Stimulated activated CD4-positive, alpha-beta T cell treated with anti-CD3 and anti-CD28 coated beads, Interleukin-1b, Interleukin-23, amount 100 ng/mL, for 24 hours (primary cell): ENCODE data around the gene TOR1B.
"Not testable (repeated sequence)": the region's sequence is repeated elsewhere in the genome, so short reads cannot be mapped to it uniquely, and the experiment has no call there.

Experiments
- DNase-seq, 4 experiments: peaks; one replicate each; pipeline ENCODE4 v3.0.0-alpha.2; 2020; ENCODE audit warnings: low read depth in 4 of 4, low spot score in 1 of 4

TOR1B gene

DNA sequence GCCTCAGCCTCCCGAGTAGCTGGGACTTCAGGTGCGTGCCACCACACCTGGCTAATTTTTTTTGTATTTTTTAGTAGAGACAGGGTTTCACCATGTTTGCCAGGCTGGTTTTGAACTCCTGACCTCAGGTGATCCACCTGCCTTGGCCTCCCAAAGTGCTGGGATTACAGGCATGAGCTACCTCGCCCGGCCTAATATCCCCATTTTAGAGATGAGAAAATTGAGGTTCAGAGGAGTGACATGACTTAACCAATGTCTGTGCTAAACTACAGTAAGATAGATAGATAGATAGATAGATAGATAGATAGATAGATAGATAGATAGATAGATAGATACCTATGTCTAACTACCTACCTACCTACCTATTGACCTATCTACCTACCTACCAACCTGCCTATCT, 26.9 kb upstream of the TOR1B start:
- not testable (repeated sequence) for DNase-seq

DNA sequence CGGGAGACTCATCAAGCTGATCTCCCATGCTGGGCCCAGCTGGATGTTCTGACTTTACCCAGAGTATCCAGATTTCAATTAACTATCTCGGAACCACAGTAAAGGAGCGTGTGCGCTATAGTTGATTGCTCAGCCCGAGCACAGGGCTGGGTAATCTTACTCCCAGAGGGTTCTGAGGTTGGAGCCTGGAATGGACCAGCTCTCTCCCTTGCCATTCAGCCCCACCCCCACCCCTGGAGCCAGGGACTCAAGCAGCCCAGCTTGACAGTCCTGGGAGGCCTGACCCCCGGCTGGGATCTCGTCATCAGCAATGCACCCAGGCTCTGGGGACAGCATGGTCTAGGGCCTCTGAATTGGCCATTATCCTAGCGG, 26.4 kb upstream of the TOR1B start:
- no peak for DNase-seq

DNA sequence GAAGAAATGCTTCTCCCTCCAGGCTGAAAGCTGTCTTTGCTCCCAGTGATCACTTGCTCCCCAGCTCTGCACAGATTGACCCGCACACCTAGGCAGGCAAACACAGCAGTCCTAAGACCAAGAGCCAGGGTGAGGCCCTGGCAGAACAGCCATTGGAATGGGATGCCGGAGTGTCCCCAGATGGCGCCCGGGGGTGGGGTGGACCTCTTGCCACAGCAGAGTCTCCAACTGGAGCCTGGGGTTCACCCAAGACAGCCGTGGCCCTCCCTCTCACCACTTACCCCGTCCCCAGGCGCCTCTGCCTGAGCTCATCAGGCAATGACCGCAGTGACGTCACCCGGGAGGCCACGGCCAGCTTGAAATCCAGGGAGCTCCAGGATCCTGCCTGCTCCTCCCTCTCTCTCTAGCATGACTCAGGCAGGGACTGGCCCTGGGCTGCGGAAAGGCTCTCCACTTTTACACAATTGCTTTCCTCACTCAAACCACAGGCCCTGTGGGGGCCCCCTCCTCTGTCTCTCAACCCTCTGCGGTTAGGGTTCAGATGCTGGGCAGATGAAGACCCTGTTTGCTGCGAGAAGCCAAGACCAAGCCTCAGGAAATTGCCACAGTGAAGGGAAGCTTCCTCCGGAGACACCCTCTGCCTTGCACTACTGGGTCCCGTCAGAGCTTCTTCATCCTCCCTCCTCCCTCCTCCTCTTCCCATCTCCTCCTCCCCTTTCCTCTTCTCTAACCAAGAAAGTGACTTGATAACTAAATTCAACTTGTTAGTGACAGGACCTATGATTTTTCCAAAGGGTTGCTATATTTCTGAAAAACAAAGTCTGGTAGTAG, 25.8 kb upstream of the TOR1B start:
- peak in 2 of 4 experiments; percentile 18 to 54 for DNase-seq

DNA sequence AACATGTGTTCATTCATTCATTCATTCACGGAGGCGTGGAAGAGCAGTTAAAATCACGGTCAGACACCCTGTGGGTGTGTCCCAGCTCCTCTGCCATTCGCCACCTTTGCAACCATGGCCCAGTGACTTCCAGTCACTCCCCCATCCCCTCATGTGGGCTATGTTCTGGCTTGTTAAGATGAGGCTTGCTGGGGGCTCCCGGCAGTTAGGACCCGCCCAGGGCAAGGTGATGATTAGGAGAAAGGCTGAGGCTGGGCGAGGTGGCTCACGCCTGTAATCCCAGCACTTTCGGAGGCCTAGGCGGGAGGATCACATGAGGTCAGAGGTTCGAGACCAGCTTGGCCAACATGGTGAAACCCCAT, 25.2 kb upstream of the TOR1B start:
- no peak for DNase-seq

DNA sequence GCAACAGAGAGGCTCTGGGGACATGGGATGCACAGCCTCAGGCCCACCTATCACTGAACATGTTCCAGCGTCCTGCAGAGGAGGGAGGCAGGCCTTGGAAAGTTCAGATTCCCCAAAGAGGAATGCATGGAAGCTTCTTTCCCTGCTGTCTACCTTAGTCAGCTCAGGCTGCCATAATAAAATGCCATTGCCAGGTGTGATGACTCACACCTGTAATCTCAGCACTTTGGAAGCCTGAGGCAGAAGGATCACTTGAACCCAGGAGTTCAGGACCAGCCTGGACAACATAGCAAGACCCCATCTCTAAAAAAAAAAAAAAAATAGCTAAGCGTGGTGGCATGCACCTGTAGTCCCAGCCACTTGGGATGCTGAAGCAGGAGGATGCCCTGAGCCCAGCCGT, 24.5 kb upstream of the TOR1B start:
- DNase-seq: no peak

DNA sequence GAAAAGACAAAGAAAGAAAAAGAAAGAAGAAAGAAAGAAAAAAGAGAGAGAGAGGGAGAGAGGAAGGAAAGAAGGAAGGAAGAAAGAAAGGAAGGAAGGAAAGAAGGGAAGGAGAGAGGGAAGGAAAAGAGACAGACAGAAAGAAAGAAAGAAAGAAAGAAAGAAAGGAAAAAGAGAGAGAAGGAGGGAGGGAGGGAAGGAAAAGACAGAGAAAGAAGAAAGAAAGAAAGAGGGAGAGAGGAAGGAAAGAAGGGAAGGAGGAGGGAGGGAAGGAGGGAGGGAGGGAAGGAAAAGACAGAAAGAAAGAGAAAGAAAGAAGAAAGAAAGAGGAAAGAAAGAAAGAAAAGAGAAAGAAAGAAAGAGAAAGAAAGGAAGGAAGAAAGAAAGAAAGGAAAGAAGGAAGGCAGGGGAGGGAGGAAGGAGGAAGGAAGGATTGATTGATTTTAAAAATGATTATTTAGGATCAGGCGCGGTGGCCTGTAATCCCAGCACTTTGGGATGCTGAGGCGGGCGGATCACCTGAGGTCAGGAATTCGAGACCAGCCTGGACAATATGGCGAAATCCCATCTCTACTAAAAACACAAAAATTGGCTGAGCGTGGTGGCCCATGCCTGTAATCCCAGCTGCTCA, 23.3 kb upstream of the TOR1B start:
- DNase-seq: no peak

DNA sequence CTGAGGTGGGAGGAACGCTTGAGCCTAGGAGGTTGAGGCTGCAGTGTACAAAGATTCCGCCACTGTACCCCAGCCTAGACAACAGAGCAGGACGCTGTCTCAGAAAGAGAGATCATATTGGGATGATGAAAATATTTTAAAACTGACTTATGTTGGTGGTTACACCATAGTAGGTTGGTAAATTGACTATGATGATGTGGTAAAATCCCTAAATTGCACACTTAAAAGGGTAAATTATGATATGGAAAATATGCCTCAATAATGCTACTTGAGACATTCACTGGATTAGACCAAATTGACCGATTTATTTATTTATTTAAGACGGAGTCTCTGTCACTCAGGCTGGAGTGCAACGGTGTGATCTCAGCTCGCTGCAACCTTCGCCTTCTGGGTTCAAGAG, 21.9 kb upstream of the TOR1B start:
- no peak for DNase-seq

DNA sequence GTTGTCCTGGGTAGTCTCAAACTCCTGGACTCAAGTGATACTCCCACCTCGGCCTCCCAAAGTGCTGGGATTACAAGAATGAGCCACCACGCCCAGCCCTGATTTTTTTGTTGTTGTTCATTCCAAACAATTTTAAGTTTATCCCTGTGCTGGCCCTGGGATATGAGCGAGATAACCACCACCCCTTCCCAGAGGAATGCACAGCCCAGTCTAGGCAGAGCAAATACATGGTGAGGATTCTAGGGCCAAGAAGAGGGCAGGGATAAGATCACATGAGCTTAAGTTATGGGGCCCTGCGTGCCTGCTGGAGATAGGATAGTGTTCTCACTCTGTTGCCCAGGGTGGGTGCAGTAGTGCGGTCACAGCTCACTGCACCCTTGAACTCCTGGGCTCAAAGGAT, 21.0 kb upstream of the TOR1B start:
- DNase-seq: no peak

DNA sequence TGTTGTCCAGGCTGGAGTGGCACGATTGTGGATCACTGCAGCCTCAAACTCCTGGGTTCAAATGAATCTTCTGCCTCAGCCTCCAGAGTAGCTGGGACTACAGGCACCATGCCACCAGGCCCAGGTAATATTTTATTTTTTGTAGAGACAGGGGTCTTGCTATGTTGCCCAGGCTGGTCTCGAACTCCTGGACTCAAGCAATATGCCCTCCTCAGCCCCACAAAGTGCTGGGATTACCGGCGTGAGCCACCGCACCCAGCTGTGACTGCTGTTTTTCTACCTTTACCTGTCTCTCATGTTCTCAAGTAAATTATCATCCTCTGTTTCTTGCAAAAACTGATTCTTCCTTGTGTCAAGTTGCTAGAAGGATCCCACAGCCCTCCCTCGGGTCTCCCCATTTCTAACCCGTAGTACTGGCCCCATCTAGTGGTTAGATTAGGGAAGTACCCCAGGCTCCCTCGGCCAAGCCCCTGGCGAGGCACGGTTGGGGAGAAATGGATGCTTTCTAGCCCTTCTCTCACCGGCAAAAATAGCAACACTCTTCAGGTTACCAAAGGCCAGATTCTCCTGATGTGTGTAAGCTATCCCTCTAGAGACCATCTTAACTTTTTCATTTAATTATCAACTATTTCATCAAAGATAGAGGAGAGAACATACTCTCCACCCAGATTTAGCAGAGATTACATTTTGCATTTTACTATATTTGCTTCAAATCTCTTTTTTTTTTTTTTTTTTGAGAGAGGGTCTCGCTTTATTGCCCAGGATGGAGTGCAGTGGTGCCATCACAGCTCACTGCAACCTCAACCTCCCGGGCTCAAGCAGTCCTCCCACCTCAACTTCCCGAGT, 19.2 kb upstream of the TOR1B start:
- peak; percentile 52 to 59 (median 58) for DNase-seq

DNA sequence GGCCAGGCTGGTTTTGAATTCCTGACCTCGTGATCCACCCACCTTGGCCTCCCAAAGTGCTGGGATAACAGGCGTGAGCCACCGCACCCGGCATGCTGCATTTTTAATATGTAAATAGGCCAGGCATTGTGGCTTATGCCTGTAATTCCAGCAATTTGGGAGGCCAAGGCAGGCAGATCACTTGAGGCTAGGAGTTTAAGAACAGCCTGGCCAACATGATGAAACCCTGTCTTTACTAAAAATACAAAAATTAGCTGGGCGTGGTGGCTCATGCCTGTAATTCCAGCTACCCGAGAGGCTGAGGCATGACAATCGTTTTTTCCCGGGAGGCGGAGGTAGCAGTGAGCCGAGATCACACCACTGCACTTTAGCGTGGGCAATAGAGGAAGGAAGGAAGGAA, 18.0 kb upstream of the TOR1B start:
- DNase-seq: not testable (repeated sequence)

DNA sequence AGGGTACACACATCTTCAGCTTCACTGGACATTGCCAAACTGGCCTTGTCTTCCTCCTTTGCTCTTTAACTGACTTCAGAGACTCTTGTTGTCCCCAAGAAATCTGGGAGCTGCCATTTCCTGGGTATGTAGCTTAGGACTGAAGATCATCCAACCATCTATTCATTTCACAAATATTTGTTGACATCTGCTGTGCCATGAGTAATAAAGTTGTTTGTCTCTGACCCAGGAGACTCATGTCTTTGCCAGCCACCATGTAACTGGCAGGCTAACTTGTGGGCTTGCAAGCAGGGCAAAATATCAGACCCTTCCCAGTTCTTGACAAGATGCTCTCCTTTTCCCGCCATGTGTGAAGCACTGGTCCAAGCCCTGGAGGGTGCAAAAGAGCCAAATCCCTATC, 17.1 kb upstream of the TOR1B start:
- no peak for DNase-seq

DNA sequence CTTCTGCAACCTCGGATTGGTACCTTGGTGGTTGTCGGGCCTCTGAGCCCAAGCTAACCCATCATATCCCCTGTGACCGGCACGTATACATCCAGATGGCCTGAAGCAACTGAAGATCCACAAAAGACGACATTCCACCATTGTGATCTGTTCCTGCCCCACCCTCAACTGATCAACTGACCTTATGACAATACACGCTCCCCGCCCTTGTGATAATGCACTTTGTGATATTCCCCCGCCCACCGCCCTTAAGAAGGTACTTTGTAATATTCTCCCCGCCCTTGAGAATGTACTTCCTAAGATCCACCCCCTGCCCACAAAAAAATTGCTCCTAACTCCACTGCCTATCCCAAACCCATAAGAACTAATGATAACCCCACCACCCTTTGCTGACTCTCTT, 16.5 kb upstream of the TOR1B start:
- DNase-seq: no peak

DNA sequence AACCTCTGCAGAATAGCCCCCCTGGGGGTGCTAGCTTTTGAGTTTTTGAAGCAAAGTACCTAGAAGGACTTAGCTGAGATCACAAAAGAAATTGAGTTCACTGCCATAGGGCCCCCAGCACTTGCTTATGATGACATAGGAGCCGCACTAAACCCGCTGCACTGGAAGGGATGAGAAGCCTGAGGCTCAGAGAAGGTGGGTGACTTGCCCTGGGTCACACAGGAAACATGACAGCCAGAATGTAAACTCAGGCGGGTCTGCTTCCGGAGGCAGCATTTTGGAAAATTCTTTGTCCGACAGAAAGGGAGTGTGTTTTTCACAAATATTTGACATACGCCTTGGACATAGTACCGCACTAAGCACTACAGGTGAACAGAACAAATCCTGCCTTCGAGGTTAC, 8.4 kb upstream of the TOR1B start:
- no peak for DNase-seq

DNA sequence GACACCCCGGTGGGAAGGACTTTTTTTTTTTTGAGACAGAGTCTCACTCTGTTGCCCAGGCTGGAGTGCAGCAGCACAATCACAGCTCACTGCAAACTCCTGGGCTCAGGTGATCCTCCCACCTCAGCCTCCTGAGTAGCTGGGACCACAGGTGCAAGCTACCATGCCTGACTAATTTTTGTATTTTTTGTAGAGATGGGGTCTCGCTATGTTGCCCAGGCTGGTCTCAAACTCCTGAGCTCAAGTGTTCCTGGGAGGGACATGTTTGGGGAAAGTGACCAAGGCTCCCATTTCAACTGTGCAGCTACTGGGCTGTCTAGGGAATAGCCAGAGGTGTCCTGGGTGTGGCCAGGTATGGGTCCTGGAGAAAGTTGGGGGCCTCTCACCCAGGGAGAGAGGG, 7.0 kb upstream of the TOR1B start:
- not testable (repeated sequence) for DNase-seq

DNA sequence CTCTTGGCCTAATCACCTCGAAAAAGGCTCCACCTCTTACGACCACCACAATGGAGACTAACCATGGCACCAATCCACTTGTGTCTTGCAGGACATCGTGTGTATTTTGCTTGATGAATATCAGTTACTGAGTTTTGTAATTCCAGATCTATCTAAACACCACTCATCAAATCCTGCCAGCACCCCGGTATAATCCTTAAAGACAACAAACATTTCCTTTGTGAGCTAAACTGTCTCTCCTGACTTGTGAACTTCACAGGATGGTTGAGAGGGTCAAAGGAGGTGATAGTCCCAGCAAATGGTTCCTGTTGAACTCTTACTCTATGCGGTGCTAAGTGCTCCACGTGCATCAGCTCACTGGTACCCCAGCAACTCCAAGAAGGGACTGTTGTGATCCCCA, 4.0 kb upstream of the TOR1B start:
- no peak for DNase-seq

DNA sequence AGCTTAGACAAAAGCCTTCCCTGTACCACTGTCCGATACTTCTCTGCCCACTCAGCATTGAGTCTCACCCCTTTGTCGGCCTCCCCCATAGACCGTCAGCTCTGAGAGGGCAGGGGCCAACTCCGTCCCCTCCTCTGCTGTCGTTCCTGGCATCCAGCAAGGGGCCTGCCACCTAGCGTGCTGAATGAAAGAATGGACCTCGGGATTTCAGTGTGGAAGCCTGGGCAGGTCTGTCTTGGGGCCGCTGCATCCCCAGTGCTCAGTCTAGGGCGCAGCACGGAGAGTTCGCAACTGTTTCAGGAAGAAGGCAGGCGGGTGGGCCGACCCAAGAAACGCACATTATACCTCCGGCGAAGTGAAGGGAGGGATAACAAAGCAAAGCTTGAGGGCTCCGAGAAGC, 1.5 kb upstream of the TOR1B start:
- DNase-seq: no peak

DNA sequence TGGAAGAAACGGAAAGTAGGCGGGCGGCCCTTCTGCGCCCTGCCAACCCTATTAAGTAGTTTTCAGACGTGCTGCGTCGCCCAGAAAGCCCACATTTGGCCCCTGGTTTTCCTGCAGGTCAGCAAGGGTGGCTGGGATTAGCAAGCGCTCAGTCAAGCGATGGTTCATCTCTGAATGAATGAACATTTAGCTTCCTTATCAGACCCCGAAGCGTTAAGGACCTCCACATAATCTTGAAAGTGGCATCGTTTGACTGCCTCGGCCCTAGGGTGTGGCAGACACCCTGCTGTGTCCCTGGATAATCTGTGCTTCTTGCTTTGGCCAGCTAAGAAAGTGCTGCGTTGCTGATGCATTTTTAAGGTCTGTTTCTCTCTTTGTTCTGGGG, 684 bp downstream of the TOR1B start:
- DNase-seq: no peak

DNA sequence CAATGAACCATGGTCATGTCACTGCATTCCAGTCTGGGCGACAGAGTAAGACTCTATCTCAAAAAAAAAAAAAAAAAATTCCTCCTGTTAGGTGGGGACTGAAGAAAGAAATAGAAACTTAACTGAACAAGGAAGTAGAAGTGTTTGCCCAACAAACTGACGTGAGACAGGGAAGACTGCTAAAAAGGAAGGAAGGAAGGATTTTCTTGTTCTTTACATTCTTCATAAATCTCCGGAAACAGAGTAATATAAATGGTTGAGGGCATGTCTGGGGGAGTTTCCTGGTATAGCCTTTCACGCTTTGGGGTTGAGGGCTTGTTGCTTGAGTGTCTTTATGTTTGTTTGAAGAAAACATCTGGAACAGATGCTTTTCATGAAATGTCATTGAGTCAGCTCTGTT, 3.1 kb downstream of the TOR1B start:
- no peak for DNase-seq

DNA sequence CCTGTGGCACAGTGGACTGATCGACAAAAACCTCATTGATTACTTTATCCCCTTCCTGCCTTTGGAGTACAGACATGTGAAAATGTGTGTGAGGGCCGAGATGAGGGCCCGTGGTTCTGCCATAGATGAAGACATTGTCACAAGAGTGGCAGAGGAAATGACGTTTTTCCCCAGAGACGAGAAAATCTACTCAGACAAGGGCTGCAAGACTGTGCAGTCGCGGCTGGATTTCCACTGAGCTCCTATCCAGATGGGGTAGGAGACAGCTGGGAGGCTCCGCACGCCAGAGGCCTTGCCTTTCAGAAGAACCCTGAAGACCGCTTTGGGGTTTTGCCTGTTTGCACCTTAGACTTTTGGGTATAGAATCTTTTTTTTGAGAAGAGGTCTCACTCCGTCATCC, 6.4 kb downstream of the TOR1B start:
- no peak for DNase-seq

DNA sequence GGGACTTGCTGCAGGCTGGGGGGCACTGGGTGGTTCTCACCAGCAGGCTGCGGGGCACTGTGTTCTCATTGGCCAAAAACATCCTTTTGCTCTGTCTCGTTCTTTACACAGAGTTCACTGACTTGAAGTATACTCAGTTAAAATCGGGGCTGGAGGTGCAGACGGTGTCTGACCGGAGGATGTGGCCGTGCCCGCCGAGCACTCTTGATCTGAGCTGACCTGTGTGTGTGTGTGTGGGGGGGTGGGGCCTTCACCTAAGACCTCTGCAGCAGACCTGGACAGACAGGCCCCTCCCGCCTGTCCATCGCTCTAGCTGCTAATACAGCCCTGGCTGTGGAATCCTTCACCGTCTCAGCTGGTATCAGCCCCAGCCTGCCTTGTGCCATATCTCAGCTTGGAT, 7.1 kb downstream of the TOR1B start:
- DNase-seq: no peak

DNA sequence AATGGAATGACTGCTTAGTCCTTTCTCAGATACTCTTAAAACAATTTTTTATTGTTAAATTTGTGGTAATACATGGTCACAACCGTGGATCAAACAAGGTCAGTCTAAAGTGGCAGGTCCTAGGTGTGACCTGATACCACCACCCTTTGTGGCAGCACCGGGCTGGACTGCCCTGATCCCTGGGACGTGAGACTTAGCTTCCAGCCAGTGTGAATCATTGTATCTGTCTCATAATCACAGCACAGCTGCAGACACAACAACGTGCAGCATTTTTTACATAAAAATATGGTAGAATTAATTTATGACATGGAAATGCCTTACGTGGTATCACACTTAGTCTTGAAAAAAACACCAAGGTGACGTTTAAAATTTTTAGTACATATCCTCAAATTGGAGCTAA, 7.8 kb downstream of the TOR1B start:
- no peak for DNase-seq

DNA sequence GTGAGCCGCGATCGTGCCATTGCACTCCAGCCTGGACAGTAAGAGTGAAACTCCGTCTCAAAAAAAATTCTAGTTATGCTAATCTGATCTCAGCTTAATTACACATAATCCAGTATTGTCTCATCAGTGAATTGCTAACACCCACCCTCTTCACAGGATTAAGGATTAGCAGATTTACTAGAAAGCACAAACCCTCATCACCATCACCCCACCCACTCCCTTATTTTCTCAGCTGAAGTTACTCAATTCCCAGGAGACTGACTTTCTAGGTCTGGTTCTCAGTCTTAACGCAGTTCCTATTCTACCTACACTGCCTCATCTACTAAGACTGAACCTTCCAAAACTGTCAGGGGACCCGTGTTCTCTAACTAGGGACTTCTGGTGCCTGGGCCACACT, 9.0 kb downstream of the TOR1B start:
- no peak for DNase-seq
